ENCODE results near the gene ZNF101.

- TF ChIP-seq, protein P1, sequence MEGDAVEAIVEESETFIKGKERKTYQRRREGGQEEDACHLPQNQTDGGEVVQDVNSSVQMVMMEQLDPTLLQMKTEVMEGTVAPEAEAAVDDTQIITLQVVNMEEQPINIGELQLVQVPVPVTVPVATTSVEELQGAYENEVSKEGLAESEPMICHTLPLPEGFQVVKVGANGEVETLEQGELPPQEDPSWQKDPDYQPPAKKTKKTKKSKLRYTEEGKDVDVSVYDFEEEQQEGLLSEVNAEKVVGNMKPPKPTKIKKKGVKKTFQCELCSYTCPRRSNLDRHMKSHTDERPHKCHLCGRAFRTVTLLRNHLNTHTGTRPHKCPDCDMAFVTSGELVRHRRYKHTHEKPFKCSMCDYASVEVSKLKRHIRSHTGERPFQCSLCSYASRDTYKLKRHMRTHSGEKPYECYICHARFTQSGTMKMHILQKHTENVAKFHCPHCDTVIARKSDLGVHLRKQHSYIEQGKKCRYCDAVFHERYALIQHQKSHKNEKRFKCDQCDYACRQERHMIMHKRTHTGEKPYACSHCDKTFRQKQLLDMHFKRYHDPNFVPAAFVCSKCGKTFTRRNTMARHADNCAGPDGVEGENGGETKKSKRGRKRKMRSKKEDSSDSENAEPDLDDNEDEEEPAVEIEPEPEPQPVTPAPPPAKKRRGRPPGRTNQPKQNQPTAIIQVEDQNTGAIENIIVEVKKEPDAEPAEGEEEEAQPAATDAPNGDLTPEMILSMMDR (optimal IDR thresholded peaks at IDR 0.05 in 1 of 3, IDR thresholded peaks at IDR 0.05 in 1 of 3, conservative IDR thresholded peaks at IDR 0.05 in 1 of 3; ENCODE audit: extremely low read depth in 1 of 3, insufficient read depth in 2 of 3, low read length in 3 of 3): no peak
- TF ChIP-seq EZH2 (IDR thresholded peaks at IDR 0.05; ENCODE audit: low read length): no peak
Observed at GRCh38 chr19:19624032-19624570, 44.5 kb upstream of the ZNF101 start.
